Frontal cortex (tissue), 4 donors: ENCODE measurements around the gene SSTR3. TPM values are rescaled to one million over a fixed set of nuclear protein-coding genes. Genes with fewer than 3 reads are reported as not detected.
"Not testable (repeated sequence)": the region's sequence is repeated elsewhere in the genome, so short reads cannot be mapped to it uniquely, and the experiment has no call there.

Experiments
- DNase-seq, 2 donors: peaks; one replicate each; pipeline ENCODE4 v3.0.0; 2012; ENCODE audit warnings: low spot score in 2 of 2
- FAIRE-seq: peaks from 2 replicates; lab custom pipeline; 2012; peaks lifted over from hg19 to GRCh38; lab: Jason Lieb, UNC
- total RNA-seq: library from RNA; depleted of rRNA; stranded (reverse); fragments of >200 nt; gene quantifications from one replicate; pipeline ENCODE4 v1.2.3, GENCODE V29; 2014
- donor health status: control.
- donor health status: control.
- donor health status: control.

The SSTR3 gene
- 0.41 TPM for total RNA-seq

DNA sequence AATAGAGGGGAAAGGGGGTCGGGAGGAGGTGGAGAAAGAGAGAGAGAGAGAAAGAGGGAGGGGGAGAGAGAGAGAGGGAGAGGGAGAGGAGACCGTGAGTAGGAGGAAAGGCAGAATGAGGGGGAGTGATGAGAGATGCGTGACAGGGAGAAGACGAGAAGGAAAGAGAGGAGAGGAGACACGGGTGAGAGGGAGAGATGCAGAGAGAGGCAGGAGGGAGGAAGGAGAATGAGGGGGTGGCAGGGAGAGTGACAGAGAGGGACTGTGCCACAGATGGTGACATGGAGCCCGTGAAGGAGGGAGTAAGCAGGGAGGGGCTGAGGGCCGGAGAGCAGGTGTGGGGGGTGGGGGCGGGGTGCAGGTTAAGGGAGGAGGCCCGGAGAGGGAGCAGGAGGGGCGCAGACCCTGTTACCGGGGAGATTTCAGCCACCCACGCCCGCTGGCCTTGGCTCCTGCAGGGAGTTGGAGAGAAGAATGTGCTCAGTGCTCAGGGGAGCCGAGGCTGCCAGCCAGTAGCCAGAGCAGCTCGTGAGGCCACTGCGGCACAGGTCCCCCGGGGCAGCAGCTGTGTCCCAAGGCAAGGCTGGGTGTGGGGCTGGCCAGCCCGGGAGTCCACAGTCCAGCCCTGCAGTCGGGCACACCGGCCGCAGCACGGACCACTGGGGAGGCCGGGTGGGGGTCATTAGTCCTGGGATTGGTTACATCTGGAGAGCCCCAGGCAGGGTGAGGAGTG, at the start of gene SSTR3:
Gene SSTR3 (minus strand): TSS at position 304 of the 733 bp plus-strand sequence. CDS start 4,674 bp downstream, outside the sequence.
- FAIRE-seq: no peak
- no peak for DNase-seq

DNA sequence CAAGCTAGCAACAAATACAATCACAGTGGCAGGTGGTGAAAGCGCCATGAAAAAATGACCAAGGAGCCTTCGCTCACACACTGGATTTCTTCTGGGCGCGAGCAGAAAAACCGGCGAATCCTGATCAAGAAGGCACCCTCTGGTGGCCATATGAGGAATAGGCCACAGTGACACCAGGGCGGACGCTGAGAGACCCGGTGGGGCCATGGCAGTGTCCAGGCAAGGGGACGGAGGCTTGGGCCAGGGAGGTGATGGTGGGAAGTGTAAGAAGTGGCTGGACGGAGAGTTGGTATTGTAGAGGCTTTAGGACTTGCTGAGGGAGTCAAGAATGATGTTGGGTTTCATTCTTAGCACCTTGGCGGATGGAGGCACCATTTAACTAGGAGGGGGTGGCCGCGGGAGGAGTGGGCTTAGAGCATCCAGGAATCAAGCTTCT, 48.6 kb upstream of the SSTR3 start:
- DNase-seq: no peak
- no peak for FAIRE-seq

DNA sequence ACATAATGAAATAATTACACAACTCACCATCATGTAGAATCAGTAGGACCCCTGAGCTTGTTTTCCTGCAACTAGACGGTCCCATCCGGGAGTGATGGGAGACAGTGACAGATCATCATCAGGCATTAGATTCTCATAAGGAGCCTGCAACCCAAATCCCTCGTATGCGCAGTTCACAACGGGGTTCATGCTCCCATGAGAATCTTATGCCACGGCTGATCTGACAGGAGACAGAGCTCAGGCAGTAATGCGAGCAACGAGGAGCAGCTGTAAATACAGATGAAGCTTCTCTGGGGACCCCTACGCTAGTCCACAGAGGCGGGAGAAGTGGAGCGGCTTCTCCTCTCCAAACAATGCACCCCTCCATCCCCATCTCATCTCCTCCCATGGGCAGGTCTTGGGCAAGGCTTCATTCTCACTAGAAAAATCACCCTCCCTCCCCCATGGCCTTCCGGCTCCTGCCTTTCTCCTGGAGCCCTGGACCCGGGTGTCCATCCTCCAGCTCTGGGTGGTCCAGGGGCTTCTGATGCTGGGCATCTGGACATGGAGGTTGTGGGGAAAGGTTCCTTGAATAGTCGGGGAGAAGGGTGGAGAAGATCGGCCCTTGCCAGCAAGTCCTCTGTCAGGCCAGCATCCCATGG, 48.0 kb upstream of the SSTR3 start:
- no peak for DNase-seq

DNA sequence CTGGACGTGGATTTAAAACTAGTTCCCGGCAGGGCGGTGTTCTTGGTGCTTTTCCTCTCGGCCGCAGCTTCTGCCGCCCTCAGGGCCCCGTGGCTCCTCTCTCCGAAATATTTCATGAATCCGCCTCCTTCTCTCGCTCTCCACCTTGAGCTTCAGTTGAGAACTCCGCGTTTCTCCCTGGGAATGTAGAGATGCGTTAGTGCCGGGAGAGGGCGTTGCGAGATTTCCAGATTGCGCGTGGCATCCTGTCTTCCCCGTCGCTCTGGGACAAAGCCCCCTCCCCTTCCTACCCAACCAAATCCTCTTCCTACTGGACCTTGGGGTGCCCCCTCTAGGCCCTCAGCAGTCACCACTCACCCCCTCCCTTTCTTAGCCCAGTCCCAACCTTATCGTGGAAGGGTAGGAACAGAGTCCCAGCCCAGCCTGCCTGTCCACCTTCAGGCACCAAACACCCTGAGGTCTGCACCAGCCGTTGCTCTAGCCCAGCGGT, 47.3 kb upstream of the SSTR3 start:
- DNase-seq (no peak), FAIRE-seq (no peak)

More for the DNA sequence above, 48.0 kb upstream of the SSTR3 start:
- FAIRE-seq: no peak

DNA sequence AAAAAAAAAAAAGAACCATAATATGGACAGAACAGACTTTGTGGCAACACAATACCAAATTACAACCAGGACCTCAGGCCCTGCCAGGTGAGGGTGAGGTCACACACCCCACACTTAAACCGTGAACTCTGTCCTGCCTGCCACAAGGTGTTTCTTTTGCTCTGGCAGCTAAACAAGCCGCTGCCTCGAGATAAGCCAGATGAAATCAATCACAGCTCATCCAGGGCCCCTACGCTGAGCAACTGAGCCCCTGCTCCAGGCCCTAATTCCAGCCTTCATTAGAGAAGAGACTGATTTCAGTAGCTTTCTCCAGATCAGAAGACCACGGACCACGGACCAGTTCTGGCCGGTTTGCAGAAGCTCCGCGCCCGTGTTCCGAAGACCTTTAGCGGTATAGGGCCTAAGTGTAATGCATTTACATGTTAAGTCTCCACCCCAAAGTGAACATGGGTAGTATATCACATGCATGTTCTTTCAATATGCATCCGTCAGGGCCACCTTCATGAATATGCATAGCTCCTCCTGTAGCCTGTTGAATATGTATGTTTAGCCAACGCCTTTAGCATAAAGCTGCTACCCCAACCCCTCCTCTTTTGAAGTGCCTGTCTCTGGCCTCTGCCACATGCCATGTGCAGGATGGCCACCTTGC, 46.6 kb upstream of the SSTR3 start:
- no peak for DNase-seq
- FAIRE-seq: no peak

DNA sequence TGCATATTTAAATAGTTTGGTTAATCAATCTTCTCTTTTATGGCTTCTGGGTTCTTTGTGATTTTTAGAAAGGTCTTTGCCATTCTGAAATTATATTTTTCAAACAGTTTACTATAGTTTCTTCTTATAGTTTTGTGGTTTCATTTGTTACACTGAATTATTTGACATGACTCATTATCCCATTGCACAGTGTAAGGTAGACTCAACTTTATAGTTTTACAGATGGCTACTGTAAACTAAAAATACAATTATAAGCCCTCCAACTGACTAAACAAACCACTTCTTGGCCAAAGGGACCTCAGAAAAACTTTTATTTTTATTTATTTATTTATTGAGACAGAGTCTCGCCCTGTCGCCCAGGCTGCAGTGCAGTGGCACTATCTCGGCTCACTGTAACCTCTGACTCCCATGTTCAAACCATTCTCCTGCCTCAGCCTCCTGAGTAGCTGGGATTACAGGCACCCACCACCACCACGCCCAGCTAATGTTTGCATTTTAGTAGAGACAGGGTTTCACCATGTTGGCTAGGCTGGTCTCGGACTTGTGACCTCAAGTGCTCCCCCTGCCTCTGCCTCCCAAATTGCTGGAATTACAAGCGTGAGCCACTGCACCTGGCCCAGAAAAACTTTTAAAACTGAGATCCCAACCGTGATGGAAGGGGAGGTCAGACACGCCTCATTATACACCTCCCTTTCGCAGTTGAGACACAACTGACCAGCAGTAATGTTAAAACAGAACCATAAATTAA, 45.9 kb upstream of the SSTR3 start:
- DNase-seq (no peak), FAIRE-seq (no peak)

DNA sequence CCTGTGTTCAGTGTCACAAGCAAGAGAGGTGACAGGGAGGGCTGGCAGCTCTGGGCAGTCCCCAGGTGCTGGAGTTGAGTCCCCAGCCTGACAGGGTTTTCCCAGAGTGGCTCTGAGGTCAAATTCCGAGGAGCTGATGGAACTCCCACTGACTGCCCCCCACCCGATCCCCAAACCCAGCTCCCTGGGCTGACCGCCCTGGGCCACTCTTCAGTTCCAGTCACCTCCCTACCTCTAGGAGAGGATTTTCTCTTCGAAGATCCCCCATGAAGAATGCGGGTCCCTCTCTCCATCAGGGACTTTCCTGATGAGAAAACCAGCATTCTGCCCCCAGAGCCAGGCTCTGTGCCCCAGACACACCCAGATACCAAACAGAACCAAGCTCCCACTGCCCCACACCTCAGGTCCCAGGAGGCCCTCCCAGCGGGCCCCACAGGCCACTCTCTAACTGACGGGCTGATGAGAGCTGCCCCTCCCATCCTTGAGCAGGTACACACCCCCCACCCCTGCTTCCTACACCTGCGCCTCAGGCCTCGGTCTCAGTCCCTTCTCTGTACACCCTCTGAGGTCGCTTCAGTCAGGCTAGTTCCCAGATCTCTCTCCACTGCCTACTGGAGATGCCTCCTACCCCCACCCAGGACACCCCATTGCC, 43.9 kb upstream of the SSTR3 start:
- no peak for FAIRE-seq
- DNase-seq: no peak

DNA sequence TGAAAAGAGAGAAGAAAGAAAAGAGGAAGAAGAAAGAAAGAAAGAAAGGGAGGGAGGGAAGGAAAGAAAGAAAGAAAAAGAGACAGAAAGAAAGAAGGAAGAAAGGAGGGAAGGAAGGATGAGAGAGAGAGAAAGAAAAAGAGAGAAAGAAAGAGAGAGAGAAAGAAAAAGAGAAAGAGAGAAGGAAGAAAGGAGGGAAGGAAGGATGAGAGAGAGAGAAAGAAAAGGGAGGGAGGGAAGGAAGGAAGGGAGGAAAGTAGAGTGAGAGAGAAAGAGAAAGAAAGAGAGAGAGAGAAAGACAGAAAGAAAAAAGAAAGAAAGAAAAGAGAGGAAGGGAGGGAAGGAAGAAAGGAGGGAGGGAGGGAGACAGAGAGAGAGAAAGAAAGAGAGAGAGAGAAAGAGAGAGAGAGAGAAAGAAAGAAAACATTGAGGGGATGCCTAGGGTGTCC, 43.3 kb upstream of the SSTR3 start:
- no peak for DNase-seq
- FAIRE-seq: no peak

DNA sequence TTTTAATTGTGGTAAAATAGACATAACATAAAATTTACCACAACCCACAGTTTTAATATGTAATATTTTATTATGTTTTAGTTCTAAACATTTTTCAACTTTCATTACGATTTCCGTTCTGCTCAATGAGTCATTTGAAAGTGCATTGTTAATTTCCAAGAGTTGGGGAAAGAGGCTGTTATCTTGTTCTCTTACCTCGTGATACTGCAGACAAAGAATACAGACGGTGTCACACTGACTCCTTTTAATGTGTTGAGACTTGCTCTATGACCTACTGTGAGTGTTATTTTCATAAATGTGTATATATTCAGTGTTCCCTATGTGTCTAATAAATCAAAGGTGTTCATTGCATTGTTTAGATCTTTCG, 42.6 kb upstream of the SSTR3 start:
- DNase-seq (no peak), FAIRE-seq (no peak)

DNA sequence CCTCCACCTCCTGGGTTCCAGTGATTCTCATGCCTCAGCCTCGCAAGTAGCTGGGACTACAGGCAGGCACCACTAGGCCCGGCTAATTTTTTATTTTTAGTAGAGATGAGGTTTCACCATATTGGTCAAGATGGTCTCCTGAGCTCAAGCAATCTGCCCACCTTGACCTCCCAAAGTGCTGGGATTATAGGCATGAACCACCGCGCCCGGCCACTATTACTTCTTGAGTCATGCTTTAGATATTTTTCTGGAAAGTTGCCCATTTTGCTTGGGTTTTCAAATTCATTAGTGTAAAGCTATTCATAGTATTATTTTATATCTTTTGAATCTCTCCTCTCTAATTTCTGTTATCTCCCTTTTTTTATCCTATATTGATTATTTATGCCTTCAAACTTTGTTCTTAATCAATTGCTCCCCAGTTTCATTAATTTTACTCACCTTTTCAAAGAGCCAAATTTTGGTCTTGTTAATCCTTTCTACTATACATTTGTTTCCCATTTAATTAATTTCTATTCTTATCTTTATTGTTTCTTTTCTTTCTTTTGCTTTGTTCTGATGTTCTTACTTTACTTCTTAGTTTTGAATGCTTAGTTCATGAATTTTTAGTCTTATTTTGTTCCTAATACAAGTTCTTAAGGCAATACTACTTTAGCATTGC, 42.1 kb upstream of the SSTR3 start:
- DNase-seq (no peak), FAIRE-seq (no peak)

DNA sequence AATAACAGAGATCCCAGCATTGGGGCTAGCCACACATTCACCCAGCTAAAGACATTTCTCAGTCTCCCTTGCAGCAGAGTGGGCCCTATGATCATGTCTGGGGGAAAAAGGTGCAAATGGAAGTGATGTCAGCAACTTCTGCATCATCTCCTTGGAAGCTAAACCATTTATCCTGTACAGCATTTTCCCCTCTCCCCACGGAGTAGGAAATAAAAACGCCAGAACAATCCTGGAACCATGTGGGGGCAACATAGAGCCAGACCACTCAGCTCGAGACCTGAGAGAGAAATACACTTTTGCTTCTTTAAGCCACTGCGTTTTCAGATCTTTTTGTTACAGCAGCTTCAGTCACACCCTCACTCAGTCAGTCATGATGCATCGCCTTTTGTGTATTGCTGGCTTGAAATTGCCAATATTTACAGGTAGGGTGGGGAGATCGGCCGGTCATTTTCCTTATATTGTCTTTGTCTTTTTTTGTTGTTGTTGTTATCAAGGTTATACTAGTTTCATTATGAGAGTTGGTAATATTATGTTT, 40.9 kb upstream of the SSTR3 start:
- FAIRE-seq (no peak), DNase-seq (no peak)

DNA sequence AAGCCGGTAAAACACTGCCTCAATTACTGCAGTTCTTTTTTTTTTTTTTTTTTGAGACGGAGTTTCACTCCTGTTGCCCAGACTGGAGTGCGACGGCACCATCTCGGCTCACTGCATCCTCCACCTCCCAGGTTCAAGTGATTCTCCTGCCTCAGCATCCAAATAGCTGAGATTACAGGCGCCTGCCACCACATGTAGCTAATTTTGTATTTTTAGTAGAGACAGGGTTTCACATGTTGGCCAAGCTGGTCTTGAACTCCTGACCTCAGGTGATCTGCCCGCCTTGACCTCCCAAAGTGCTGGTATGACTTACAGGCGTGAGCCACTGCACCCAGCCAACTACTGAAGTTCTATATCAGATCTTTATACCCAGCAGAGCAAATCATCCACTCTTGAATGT, 39.6 kb upstream of the SSTR3 start:
- not testable (repeated sequence) for FAIRE-seq, DNase-seq

DNA sequence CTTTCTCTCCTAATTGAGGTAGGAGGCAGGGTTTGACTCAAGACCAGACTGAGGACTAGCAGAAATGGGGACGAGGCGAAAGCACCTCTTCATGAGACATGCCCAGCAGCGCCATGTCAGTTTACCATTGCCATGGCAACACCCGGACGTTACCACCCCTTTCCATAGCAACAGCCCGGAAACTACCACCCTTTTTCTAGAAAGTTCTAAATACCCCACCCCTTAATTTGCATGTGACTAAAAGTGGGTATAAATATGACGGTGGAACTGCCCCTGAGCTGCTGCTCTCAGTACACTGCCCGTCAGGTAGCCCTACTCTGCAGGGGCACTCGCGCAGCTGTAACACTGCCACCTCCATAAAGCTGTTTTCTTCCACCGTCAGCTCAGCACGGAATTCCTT, 37.7 kb upstream of the SSTR3 start:
- FAIRE-seq (no peak), DNase-seq (no peak)

DNA sequence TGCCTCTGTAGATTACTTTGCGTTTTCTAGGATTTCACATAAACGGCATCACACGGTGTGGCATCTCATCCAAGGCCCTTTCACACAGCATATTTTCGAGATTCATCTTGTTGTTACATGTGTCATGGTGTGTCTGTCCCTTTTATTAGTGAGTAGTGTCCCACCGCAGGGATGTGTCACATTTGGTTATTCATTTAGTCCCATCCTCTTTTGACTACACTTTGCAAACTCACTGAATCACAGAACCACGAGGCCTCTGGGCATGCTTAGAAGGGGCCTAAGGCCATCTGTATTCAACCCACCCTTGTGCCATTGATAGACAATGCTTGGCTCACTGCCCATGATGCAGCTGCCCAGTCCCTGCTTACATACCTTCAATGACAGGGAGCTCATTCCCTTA, 36.0 kb upstream of the SSTR3 start:
- FAIRE-seq: no peak

DNA sequence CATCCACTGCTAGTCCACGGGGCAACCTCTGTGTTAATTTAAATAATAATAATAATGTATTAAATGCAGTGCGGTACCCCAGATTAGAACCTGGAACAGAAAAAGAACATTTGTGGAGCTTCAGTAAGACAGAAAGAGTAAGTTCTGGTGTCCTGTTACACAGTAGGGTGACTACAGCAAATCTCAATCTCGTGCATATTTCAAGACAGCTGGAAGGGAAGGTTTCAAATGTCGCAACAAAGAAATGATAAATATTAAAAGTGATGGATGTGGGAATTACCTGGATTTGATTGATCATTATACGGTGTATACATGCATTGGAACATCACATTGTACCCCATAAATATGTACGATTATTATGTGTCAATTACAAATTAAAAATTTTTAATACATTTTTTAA, 33.5 kb upstream of the SSTR3 start:
- no peak for DNase-seq
- FAIRE-seq: no peak

More for the DNA sequence above, 36.0 kb upstream of the SSTR3 start:
- no peak for DNase-seq

DNA sequence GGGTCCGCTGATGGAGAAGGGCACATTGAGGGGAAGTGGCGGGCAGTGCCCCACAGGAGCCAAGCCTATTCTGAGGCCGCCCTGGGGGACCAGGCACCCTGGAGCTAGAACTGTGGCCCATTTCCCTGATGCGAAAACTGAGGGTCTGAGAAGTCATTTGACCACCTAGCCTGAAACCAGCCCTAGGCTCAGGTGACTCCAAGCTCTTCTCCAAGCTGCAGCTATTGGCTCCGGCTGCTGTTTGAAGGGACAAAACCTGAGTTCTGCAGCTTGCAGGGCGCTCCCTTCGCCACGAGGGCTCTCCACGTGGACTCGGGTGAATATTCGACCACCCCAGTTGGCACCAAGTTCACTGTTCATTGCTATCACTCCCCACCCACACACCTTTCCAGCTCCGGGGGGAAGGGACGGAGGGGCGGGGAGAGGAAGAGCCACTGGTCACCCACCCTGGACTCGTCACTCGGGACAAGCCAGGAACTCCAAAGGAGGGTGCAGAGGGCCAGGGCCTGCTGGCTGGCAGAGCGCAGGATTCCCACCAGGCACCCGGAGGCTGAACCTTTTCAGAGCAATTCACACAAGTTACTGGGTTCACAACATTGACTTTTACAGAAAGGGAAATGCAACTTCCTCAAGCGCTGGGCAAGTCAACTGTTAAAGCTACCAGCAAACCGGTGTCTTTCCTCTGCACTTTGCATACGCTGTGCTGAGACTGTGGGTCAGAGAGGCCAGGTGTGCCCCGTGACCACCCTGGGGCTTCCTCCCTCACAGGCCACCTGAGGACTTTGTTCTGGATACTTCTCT, 32.8 kb upstream of the SSTR3 start:
- FAIRE-seq: no peak

DNA sequence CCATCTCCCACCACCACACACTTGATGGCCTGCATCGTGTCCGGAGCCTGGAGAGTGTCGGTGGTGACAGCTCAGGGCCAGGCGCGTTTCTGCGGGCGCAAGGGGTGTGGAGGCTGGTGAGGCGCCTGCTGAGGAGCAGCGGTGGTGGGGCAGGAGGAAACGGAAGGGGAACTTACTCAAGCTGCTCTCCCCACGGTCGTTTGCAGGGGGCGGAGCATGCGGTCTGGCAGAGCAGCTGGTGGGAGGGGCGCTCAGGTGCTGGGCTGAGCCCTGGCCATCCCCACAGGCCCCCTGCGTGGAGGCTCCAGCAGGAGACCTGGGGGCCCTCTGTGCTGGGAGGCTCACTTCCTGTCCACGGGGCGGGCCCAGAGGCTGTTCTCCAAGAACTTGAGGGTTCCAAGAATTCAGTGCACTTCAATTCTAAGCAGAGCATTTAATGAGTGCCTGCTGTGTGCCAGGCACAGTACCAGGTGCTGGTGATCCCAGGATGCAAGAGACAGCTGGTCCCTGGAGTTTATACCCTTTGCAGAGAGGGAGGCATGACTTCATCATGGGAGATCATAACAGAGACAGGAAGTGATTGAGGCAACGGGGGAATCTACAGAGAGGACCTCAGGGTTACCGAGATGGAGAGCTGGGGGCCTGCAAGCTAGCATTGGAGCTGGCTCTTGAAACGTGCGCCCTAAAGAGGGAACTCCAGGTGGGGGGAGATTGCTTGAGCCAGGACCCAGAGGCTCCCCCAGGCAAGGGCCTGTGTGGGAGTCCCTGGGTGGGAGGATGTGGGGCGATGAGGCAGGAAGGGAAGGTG, 32.0 kb upstream of the SSTR3 start, which contains the start of gene RAC2:
Gene RAC2 (minus strand): TSS at position 156 of the 808 bp plus-strand sequence. CDS start 121 bp downstream, at position 35.
- no peak for DNase-seq
- no peak for FAIRE-seq

More for the DNA sequence above, 32.8 kb upstream of the SSTR3 start:
- no peak for DNase-seq
